Measurements from ENCODE around the gene PPP1R11.

- no peak for TF ChIP-seq CTCF (IDR thresholded peaks at IDR 0.05)
- no peak for TF ChIP-seq POLR2A (IDR thresholded peaks at IDR 0.05)
Observed at GRCh38 chr6:30042476-30042875, 24.5 kb upstream of the PPP1R11 start.

All from esophagus squamous epithelium (tissue), 4 donors.